Transverse colon (tissue), 4 donors: Measurements from ENCODE around the gene TFPI2.

Experiments used
- EP300 ChIP-seq: sonication (generic); formaldehyde crosslinking; IDR thresholded peaks from one replicate; pipeline ENCODE4 v1.6.1; 2017; ENCODE audit warnings: antibody characterized with exemption, low read depth
- POLR2A ChIP-seq: fragments of 450-650 bp; IDR thresholded peaks from one replicate; pipeline ENCODE4 v1.6.1; 2016; ENCODE audit warnings: antibody characterized with exemption, mild to moderate bottlenecking, moderate library complexity
- POLR2AphosphoS5 ChIP-seq, 3 donors: sonication (generic); formaldehyde crosslinking; IDR thresholded peaks; one replicate each; pipeline ENCODE4 v1.6.1; 2016; ENCODE audit warnings: antibody characterized with exemption in 3 of 3
- TF ChIP-seq, protein P1 (sequence below), 5 experiments: fragments of 200-600 bp in 3 of 5; fragments of 450-650 bp in 2 of 5; sonication (generic) in 3 of 5; IDR thresholded peaks; 1 replicate in 2 of 5; 2 replicates in 3 of 5; pipeline ENCODE4 v1.5.1; 2016 to 2017; ENCODE audit warnings: antibody characterized with exemption in 5 of 5, inconsistent platforms in 3 of 5, mild to moderate bottlenecking in 2 of 5, moderate library complexity in 1 of 5

DNA sequence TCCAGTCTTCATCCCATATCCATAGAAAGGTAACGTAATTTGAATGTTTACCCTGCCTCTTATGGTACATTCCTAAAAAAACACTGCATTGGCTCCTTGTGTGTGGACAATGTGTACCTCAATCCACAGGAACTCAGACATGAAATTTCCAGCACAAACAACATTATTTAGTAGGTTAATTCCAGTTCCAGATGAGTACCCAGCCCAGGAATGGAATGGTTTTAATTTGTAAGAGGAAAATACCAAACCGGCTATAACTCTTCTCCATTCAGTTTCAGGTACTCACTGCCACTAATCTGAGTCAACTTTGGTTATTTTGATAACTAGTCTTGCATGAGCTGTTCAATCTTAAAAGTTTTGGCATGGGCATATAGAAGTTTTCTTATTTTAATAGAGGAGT lies 39.0 kb downstream of the TFPI2 start:
- TF ChIP-seq POLR2A (no peak), EP300 (no peak), POLR2AphosphoS5 (IDR thresholded peaks at IDR 0.05) (no peak)
- TF ChIP-seq, protein P1, sequence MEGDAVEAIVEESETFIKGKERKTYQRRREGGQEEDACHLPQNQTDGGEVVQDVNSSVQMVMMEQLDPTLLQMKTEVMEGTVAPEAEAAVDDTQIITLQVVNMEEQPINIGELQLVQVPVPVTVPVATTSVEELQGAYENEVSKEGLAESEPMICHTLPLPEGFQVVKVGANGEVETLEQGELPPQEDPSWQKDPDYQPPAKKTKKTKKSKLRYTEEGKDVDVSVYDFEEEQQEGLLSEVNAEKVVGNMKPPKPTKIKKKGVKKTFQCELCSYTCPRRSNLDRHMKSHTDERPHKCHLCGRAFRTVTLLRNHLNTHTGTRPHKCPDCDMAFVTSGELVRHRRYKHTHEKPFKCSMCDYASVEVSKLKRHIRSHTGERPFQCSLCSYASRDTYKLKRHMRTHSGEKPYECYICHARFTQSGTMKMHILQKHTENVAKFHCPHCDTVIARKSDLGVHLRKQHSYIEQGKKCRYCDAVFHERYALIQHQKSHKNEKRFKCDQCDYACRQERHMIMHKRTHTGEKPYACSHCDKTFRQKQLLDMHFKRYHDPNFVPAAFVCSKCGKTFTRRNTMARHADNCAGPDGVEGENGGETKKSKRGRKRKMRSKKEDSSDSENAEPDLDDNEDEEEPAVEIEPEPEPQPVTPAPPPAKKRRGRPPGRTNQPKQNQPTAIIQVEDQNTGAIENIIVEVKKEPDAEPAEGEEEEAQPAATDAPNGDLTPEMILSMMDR (IDR thresholded peaks at IDR 0.05): no peak
